GF-D8 (cell line): Measurements from ENCODE around the gene ATP5ME.

ENCODE experiments used
- DNase-seq: peaks from one replicate; lab custom pipeline; 2025; lab: John Stamatoyannopoulos, UW

ATP5ME gene

DNA sequence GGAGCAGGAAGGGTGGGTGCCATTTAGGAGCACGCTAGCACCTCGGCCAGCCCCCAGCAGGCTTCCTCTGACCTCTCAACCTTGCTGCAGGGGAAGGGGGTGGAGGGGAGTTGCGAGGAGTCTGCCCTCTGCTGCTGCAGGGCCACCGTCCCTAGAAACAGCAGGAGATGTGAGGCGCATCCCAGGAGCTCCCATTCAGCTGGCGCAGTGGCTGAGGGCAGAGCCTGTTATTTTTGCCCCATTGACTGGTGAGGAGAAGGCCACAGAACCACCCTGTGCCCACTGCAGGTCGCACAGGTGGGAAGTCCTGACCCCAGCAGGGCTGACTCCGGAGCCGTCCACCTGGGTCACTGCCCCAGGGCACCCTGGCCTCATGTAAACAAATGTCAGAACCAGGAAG lies 40.7 kb downstream of the ATP5ME start:
- no peak for DNase-seq

DNA sequence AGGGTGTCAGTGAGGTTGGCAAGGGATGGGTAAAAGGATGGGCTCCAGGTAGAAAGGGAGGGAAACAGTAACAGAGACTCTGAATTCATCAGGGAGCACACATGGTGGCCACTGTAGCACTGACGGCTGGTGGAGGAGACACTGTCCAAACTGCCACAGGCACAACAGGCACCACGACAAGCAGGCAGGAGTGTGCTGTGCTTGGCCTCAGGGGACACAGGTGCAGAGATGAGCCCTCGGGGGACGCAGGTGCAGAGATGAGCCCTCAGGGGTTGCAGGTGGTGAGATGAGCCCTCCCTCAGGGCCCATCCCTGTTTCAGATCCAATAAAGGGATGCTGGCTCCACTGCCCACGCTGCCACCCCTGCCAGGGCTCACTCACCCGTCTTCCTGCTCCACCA lies 41.1 kb downstream of the ATP5ME start:
- DNase-seq = no peak

DNA sequence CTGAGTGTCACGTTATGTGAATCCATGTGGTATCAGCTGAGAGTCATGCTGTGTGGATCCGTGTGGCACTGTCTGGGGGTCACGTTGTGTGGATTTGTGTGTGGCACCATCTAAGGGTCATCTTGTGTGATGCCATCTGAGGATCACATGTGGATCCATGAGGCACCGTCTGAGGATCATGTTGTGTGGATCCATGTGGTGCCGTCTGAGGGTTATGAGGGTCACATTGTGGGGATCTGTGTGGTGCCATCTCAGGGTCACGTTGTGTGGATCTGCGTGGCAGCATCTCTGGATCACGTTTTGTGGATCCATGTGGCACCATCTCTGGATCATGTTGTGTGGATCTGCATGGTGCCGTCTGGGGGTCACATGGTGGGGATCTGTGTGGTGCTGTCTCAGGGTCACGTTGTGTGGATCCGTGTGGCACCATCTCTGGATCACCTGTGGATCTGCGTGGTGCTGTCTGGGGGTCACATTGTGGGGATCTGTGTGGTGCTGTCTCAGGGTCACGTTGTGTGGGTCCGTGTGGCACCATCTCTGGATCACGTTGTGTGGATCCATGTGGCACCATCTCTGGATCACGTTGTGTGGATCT lies 41.8 kb downstream of the ATP5ME start:
- DNase-seq = no peak

DNA sequence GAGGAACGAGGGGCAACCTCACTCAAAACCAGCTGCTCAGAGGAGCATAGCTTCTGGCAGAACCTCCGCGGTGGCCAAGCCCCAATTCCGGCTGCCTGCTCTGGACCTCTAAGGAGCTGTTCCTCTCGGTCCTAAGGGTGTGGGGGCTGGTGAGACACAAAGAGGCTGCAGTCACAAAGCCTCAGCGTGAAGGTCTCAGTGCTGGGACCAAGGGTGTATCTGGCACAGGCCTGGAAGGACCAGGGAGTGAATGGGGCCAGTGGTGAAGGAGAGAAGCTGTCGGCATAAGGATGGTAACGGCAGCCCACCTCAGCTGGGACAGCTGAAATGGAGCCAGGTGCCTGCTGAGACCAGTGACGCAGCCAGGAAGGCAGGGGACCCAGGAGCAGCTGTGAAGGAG lies 43.4 kb downstream of the ATP5ME start:
- DNase-seq = no peak

DNA sequence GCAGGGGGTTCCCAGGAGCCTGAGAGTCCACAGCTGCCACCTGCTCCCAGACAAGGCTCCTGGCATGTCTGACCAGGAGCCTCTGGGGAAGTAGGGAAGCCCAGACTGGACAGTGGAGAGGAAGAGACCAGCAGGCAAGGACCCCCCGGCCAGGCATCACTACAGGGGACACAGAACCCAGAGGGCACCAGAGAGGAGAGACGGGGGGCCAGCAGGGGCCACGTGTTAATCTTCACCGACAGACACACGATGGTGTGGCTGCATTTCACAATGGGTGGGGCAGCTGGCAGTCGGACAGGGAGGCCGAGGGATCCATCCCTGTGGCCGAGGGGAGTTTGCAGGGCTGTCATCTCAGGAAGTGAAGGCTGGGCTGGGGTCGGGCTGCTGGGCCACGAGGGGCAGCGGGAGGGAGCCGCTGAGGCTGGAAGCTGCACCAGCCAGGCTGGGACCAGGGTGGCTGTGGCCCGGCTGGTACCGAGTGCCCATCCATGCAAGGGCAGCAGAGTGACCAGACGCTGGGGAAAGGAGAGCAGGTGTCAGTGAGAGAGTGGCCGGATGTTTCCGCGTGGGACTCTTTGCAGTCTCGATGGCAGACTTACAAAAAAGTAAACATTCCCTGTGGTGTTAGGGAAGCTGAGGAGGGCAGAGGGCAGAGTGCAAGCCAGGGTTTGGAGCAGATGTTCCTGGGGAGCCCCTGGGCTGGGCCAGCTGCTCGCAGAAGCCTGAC lies 44.0 kb downstream of the ATP5ME start:
- no peak for DNase-seq

DNA sequence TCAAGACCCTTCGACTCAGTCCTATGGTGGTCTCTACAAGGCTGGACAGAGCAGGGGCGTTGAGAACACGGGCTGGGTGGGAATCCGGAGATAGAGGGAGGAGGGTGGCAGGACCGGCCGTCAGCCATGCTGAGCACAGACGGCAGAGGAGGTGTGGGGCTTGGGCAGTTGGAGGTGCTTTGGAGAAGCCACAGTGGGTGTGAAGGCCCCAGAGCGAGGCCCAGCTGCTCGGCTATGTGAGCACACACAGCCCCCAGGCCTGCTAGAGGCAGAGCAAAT lies 44.5 kb downstream of the ATP5ME start:
- no peak for DNase-seq

DNA sequence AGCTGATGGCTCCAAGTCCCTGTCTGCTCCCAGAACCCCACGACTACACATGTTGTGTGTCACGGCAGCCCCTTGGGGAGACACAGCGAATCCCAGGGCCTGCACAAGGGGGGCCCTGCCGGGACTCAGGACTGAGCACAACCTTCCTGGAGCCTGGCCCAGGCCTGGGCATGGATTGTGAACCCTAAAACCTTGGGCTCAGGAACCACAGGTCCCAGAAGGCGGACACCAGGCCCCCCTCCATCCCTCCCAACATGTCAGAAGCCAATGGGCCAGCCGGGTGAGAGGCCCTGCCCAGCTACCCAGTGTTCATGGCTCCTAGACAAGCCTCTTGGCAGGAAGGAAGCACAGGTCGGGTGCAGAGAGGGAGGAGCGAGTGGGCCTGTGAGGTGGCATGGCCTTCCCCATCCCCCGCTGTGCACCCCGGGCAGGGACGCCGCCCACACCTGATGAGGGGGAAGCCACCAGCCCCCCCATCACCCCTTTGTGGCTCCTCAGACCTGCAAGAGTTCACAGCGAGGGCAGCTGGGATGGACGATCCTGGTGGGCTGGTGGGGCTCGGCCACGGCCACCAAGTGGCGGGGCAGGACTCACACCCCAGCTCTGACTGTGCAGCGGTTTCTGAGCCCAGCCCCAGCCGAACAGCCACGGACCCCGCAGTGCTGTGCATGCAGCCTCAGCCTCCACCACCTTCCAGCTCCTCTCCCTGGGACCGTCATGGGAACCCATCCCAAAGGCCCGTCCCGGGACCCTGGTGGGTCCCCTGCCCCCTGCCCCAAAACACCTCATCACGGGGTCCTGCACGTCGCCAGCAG lies 45.0 kb downstream of the ATP5ME start:
- no peak for DNase-seq

DNA sequence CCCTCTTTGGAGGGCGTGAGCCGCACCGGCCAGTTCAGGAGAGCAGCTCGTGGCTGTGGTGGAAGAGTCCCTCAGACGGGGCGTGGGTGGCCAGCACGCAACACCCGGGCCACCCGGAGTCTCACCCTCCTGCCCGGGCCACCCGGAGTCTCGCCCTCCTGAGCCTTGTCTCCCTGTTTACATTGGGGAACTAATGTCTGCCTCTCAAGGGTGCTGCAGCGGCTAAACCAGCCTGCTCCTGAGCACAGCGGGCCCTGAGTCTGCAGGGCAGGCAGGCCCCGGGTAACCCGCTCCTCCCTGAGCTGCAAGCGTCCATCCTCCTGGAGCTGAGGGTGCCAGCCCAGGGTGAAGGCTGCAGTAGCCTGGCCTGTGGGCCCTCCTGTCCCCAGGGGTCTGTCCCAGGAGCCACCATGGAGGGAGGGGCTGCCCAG lies 45.8 kb downstream of the ATP5ME start:
- DNase-seq = no peak

DNA sequence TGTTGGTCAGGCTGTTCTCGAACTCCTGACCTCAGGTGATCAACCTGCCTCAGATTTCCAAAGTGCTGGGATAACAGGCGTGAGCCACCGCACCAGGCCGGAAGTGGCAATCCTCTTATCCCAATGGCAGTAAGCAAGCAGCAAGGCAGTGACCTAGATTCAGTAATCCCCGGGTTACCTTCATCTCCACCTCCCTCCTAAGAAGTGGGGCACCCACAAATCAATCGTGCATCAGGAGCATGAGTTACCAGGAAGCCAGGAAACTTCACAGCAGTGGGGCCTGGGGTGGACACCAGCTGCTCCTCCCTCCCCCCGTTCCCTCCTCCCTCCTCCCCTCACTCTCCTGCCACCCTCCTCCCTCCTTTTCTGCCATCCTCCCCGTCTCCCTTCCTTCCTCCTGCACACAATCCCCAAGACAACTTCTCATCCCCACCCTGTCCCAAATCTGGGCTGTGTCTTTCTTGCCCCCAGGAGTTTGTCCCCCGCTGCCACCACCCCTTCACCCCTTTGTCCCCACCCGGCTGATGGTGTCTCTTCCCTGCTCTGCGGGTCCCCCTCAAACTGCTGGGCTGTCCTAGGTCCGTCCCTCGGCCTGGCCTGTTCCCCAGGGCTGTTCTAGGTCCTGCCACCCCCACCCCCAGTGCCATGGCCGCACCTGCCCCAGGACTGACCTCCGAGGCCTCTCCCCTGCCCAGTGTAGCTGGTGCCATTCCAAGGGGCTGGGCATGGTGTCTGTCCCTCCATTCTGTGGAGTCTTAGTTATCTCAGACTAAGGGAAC lies 46.5 kb downstream of the ATP5ME start:
- DNase-seq = no peak

DNA sequence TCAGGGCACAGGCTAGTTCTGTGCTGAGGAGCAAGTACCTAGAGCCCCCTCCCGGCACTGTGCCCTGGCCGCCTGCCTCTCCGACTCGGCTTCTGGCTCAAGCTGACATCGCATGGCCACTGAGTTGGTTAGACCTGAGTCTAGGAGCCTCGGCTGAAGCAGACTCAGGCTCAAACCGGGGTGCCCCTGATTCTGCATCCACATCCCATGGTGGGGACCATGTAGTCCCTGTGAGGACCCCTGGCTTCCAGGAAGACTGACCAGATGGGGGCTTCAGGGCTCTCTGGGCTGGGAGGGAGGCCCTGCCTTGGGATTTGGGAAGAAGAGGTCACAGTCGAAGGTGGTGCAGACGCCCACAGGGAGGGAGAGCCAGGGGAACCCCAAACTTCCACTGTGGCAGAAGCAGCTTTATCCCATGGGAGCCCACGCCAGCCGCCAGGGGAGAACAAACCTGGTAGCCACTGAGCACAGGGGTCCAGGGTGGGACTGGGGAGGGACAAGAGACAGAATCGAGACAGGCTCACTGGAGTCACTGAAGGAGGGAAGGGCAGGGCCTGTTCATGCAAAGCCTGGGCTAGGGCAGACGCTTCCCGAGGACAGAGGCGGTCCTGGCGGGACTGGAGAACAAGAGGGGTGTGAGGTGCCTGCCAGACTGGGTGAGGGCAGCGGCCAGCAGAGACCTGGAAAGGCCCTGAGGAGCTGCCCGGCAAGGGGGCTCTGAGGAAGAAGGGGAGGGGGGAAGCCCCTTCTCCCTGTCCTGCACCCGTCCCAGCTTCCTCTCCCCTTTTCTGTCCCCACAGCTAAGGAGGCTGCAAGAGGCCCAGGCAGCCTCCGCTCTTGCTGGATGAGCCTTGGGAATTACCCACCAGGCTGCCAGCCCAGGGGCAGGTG lies 47.6 kb downstream of the ATP5ME start:
- DNase-seq = no peak

DNA sequence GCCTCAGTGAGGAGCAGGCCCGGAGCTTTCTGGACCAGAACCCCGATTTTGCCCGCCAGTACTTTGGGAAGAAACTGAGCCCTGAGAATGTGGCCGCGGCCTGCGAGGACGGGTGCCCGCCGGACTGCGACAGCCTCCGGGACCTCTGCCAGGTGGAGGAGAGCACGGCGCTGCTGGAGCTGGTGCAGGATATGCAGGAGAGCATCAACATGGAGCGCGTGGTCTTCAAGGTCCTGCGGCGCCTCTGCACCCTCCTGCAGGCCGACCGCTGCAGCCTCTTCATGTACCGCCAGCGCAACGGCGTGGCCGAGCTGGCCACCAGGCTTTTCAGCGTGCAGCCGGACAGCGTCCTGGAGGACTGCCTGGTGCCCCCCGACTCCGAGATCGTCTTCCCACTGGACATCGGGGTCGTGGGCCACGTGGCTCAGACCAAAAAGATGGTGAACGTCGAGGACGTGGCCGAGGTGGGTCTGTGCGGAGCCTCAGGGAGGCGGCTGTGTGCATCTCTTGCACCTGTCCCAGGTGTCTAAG lies 48.4 kb downstream of the ATP5ME start:
- DNase-seq = no peak

DNA sequence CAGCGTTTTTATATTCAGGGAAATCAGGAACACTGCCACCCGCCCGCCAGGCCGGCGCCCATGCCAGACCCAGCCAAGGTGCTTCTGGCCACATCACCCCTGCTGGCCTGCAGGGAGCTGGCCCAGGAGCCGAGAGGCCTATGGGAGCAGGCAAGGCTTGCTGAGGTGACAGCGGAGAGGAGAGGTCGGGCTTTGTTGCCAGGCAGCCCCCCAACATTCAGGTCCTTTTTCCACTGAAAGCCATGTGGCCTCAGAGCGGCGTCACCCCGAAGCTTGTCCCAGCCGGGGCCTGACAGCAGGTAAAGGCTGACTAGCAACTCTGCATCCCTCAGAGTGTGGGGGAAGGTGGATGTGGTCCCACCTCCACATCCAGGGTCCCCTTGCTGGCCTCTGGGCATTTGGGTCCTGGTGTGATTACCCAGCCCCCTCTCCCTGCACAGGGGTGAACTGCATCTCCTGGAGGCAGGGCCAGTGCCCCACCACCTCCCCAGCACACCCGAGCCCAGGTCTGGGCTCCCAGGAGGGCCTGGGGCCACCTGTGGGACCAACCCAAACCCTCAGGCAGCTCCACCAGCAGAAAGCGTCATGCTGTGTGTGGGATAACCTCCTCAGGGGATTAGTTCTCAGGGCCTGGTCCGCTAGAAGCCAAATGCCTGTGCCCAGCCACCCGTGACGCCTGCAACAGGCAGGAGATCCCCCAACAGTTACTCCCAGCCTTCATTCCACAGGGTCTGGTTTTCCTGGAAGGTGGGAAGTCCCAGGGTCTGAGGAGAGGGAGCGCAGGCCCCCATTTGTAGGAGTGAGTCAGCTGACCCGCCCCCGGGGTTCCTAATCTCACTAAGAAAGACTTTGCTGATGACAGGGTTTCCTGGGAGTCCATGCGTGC lies 49.1 kb downstream of the ATP5ME start, which contains the start of gene PDE6B:
TSS of gene PDE6B (plus strand) at position 869 of the 886 bp plus-strand sequence. CDS start 54 bp downstream, outside the sequence.
- no peak for DNase-seq

DNA sequence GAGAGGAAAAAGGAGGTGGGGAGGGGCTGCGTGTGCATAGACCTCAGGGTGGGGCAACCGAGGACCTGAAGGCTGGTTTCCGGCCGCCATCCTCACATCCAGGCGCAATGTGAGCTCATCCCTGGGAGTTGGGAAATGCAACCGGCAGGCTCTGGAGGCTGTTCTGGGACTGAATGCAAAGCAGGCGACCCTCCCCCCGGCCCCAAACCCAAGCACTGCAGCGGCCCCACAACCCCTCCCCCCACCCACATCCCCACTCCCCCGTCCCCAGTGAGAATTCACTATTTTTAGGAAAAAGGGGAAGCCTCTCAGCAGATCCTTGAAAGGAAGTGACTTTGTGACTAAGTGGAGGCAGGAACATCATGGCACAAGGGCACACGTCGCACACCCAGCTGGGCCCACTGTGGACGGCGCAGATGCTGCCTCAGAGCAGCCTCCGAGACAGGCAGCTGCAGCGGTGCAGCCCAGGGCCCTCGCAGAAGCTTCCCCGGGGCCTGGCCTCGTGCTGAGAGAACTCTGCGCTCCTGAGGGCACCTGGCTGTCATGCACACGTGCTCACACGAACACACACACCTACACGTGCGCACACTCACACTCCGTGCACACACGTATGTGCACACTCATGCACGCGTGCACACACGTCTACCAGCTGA lies 50.0 kb downstream of the ATP5ME start:
- no peak for DNase-seq

DNA sequence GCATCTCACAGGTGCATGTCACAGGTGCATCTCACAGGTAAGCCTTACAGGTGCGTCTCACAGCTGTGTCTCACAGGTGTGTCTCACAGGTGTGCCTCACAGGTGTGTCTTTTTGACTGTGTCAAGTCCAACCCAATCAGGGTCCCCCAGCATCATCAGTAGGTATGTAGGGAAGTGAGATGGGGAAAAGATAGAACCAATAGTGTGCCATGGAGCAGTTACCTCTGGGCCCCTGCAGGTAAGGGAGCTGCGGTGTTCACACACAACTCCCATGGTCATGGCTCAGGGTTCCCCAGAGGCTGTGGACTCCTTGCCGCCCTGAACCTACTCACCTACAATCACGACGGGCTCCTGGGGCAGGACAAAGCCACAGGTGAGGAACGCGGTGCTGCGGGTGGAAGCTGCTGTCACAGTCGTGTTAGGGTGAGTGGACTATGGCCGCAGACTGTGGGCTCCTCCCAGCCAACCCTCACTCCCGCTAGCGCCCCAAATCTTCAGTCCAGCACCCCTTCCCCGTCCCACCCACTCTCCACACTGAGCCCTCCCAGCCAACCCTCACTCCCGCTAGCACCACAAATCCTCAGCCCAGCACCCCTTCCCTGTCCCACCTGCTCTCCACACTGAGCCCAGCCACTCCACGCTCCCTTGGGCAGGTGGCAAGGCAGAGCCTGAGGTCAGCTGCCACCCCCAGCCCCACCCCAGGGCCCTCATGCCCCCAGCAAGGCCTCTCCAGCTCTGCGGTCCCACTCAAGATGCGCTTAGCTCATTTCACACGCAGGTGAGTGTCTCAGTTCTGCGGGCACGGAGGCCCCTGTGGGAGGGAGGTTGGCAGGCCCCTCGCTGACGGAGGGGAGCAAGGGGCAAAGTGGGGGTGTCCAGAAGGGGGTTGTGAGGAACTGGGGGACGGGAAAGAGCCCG lies 50.8 kb downstream of the ATP5ME start:
- no peak for DNase-seq
